Suprapubic skin (tissue), 4 donors: ENCODE results near the gene C3orf80. TPM values are rescaled to one million over a fixed set of nuclear protein-coding genes. Genes with fewer than 3 reads are reported as not detected.

Source experiments
- DNase-seq, 2 donors: peaks; one replicate each; pipeline ENCODE4 v3.0.0-alpha.2; 2019; ENCODE audit warnings: low spot score in 2 of 2
- H3K27ac ChIP-seq: fragments of 200-600 bp; sonication (generic); one replicate; pipeline ENCODE4 v1.5.1; 2019
- H3K27me3 ChIP-seq: fragments of 200-600 bp; sonication (generic); one replicate; pipeline ENCODE4 v1.5.1; 2019
- H3K36me3 ChIP-seq: fragments of 200-600 bp; sonication (generic); one replicate; pipeline ENCODE4 v1.5.1; 2019
- H3K4me1 ChIP-seq: fragments of 200-600 bp; sonication (generic); one replicate; pipeline ENCODE4 v1.5.1; 2019
- H3K4me3 ChIP-seq: fragments of 200-600 bp; sonication (generic); one replicate; pipeline ENCODE4 v1.5.1; 2019; ENCODE audit warnings: mild to moderate bottlenecking
- H3K9me3 ChIP-seq: fragments of 200-600 bp; sonication (generic); one replicate; pipeline ENCODE4 v1.5.1; 2019
- CTCF ChIP-seq, 2 donors: fragments of 200-600 bp in 1 of 2; fragments of 450-650 bp in 1 of 2; sonication (generic) in 1 of 2; IDR thresholded peaks; one replicate each; pipeline ENCODE4 v1.5.1; 2016 to 2019; ENCODE audit warnings: antibody characterized with exemption in 2 of 2, mild to moderate bottlenecking in 1 of 2, moderate library complexity in 1 of 2
- EP300 ChIP-seq: sonication (generic); formaldehyde crosslinking; IDR thresholded peaks from one replicate; pipeline ENCODE4 v1.6.1; 2017; ENCODE audit warnings: antibody characterized with exemption
- POLR2A ChIP-seq, 2 donors: fragments of 450-650 bp; IDR thresholded peaks; one replicate each; pipeline ENCODE4 v1.6.1; 2017; ENCODE audit warnings: antibody characterized with exemption in 2 of 2, mild to moderate bottlenecking in 2 of 2, moderate library complexity in 2 of 2
- POLR2AphosphoS5 ChIP-seq, 3 donors: sonication (generic); formaldehyde crosslinking; IDR thresholded peaks; one replicate each; pipeline ENCODE4 v1.6.1; 2017; ENCODE audit warnings: antibody characterized with exemption in 3 of 3
- WGBS: methylation state at CpG from one replicate; pipeline ENCODE4 v1.1.5; 2018; 5-methylcytosine and 5-hydroxymethylcytosine counted together
- total RNA-seq, 4 donors: library from RNA; depleted of rRNA; stranded (reverse); fragments of >200 nt; gene quantifications; one replicate each; pipeline ENCODE4 v1.1.0, GENCODE V29; 2016

The C3orf80 gene
- total RNA-seq, 4 donors from 2014 or later = 0.72 to 0.91 TPM; not detected in 2

- no peak overlapping the region for H3K4me3 ChIP-seq
- H3K27ac ChIP-seq = no peak overlapping the region
- H3K9me3 ChIP-seq = no peaks in the 10 kb centered on the region
- H3K4me1 ChIP-seq = no peaks in the 10 kb centered on the region
- 100% methylated on average over 1 of the region's 1 CpG for WGBS
- no peak for DNase-seq
- H3K27me3 ChIP-seq = no peaks in the 10 kb centered on the region
- no peaks in the 10 kb centered on the region for H3K36me3 ChIP-seq
- TF ChIP-seq POLR2AphosphoS5 (IDR thresholded peaks at IDR 0.05) (no peak), CTCF (IDR thresholded peaks at IDR 0.05) (no peak), EP300 (no peak), POLR2A (IDR thresholded peaks at IDR 0.05) (no peak)
These were observed 32.8 kb upstream of the C3orf80 start for GRCh38 chr3:160192310-160193029.

DNA sequence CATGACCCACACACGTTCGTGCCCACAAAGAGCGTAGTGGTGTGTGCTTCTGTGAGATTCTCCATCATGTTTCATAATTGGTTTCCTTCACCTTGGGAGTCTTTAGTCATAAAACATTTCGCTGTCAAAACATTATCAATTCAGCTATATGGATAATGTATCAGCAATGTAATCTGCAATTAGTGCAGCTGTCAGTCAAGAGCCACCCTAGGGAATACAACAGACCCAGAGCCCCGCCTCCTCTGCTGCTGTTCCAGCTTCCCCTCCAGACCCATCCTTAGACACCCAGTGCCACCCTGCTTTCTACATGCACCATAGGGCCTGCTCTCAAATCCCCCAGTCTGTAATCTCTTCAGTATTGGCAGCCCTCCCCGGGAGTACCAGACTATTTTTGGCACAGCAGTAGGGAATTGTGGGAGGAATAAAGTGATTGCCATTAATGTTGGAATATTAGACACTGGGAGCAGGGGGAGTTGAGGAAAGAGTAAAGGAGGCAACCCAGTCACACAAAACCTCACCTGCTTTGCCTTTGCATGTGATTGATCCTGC, 31.5 kb upstream of the C3orf80 start:
- no peak for TF ChIP-seq POLR2A (IDR thresholded peaks at IDR 0.05)
- no peak for TF ChIP-seq CTCF (IDR thresholded peaks at IDR 0.05)
- no peak for TF ChIP-seq EP300
- TF ChIP-seq POLR2AphosphoS5 (IDR thresholded peaks at IDR 0.05) = no peak
- H3K27me3 ChIP-seq = no peaks in the 10 kb centered on the region
- no peak overlapping the region for H3K4me3 ChIP-seq
- no peaks in the 10 kb centered on the region for H3K36me3 ChIP-seq
- DNase-seq = no peak
- no peaks in the 10 kb centered on the region for H3K4me1 ChIP-seq
- H3K9me3 ChIP-seq = no peaks in the 10 kb centered on the region
- WGBS = 84% methylated on average over 6 of the region's 6 CpGs
- no peak overlapping the region for H3K27ac ChIP-seq

DNA sequence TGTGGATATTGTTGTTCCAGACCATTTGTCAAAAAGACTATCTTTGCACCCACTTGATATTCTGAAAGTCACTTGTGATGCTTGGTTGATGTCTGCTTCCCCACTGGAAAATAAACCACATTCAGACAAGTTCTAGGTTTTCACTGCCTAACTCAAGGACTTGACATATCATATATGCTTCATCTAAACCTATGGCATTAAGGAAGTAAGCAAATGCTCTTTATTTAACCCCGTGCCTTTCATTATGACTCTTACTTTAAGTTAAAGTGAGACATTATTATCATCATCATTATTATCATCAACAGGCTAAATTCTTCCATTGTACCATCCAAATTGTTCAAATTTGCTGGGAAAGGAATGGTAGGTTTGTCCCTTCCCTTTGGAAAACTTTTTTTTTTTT, 30.8 kb upstream of the C3orf80 start:
- Histone ChIP-seq H3K9me3 (no peaks in the 10 kb centered on the region), H3K36me3 (no peaks in the 10 kb centered on the region), H3K27ac (no peak overlapping the region), H3K4me1 (no peaks in the 10 kb centered on the region), H3K27me3 (no peaks in the 10 kb centered on the region), H3K4me3 (no peak overlapping the region)
- 100% methylated on average over 1 of the region's 1 CpG for WGBS
- no peak for DNase-seq
- TF ChIP-seq POLR2AphosphoS5 (IDR thresholded peaks at IDR 0.05) (no peak), POLR2A (IDR thresholded peaks at IDR 0.05) (no peak), CTCF (IDR thresholded peaks at IDR 0.05) (no peak), EP300 (no peak)

DNA sequence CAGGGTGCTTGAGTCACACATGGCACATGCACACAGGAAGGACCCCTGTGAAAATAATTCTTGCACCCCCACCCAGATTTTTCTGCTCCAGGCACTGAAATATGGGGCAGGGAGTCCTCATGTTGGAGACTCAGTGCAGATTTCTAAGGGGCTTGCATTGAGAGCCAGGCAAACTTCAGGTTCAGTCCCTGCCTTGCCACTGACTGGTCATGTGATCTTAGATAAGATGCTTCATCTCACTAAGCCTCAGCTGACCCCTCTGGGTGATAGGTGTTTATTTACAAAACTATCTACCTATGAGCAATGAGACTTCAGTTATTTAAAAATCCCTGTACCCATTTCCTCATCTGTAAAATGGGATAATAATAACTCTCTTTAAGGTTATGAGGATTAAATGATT, 30.1 kb upstream of the C3orf80 start:
- H3K4me1 ChIP-seq = no peaks in the 10 kb centered on the region
- TF ChIP-seq POLR2AphosphoS5 (IDR thresholded peaks at IDR 0.05) (no peak), POLR2A (IDR thresholded peaks at IDR 0.05) (no peak), CTCF (IDR thresholded peaks at IDR 0.05) (no peak), EP300 (no peak)
- no peaks in the 10 kb centered on the region for H3K9me3 ChIP-seq
- H3K27me3 ChIP-seq = no peaks in the 10 kb centered on the region
- H3K4me3 ChIP-seq = no peak overlapping the region
- H3K36me3 ChIP-seq = no peaks in the 10 kb centered on the region
- DNase-seq = no peak
- H3K27ac ChIP-seq = no peak overlapping the region

DNA sequence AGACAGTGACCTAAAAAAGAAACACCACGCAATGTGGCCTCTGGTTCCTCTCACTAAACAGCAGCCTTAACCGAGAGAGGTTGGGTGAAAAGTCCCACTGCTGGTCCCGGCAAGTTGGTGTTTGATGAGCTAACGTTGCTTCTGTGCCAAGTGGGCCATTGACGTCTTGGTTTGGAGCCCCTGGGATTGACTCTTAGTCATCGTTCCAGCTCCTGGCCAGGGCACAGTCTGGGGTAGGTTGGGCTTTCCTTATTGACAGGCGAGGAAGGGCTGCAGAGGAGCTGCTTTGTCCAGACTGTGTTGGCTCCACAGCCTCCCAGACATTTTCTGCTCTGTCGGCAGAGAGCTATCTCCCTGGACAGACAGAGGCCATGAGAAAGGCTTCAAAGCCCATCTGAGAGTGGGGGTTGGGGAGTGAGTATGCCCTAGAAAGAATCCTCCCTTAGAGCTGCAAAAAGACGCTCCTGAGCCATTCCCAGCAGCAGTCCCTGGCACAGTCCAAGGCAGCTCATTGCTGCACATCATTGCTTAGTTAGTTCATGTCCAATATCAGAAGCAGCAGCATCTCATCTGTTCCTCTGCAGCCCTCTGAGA, 28.6 kb upstream of the C3orf80 start:
- no peak overlapping the region for H3K4me3 ChIP-seq
- no peaks in the 10 kb centered on the region for H3K36me3 ChIP-seq
- H3K27ac ChIP-seq = no peak overlapping the region
- H3K9me3 ChIP-seq = no peaks in the 10 kb centered on the region
- H3K27me3 ChIP-seq = no peaks in the 10 kb centered on the region
- H3K4me1 ChIP-seq = no peaks in the 10 kb centered on the region
- WGBS = 51% methylated on average over 8 of the region's 9 CpGs
- DNase-seq = no peak
- no peak for TF ChIP-seq EP300
